ENCODE results near the gene SNX18.

SNX18 gene

DNA sequence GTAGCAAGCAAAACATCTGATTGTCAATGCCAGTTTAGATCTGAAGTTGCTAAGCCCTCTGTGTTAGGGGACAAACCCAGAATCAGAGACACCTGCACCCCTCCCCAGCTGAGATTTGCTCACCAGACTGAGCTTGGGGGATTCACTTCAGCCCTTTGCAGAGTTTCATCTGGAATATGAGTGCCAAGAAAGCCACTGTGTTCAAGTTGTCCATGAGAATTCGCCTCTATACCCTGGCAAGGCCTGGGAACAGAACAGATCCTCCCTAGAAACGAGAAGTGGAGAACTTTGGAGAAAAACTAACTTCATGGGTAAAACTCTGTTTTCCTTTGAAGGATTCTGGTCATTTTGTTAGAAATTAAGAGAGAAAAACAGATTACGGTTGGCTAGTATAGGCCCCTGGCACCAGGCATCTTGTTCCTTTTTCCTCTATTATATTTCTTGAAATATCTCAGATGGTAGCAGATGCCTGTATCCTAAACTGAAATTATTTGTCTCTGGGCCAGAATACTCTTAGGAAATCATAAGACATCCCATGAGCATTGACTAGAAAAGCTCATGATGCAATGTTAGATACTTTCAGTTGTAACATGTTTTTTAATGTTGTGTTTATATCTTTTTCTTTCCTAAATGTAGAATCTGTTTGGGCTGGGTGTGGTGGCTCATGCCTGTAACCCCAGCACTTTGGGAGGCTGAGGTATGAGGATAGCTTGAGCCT lies 64.4 kb downstream of the SNX18 start:
- Mint-ChIP-seq H3K27me3 (no peaks in the 10 kb centered on the region), H3K36me3 (ENCODE audit: insufficient read depth) (no peaks in the 10 kb centered on the region), H3K4me3 (no peak overlapping the region), H3K9me3 (no peaks in the 10 kb centered on the region), H3K27ac (no peak overlapping the region), H3K4me1 (ENCODE audit: low read depth in 2 of 2) (peaks cover 4 to 15% of the 10 kb centered on the region in 2 donors)
- no peak for DNase-seq
- ATAC-seq (replicated peaks), result no peak

DNA sequence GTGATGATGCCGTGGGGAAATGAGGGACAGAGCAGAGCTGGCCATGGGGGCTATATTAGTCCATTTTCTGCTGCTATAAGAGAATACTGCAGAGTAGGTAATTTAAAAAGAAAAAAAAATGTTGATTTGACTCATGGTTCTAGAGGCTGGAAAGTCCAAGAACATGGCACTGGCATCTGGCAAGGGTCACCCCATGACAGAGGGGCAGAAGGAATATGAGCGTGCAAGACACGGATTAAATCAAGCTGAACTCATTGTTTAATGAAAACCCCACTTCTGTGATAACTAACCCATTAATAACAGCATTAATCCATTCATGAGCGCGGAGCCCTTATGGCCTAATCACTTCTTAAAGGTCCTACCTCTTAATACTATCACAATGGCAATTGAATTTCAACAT lies 68.8 kb downstream of the SNX18 start:
- Mint-ChIP-seq H3K27ac (no peak overlapping the region), H3K4me3 (no peak overlapping the region)
- DNase-seq, result no peak

DNA sequence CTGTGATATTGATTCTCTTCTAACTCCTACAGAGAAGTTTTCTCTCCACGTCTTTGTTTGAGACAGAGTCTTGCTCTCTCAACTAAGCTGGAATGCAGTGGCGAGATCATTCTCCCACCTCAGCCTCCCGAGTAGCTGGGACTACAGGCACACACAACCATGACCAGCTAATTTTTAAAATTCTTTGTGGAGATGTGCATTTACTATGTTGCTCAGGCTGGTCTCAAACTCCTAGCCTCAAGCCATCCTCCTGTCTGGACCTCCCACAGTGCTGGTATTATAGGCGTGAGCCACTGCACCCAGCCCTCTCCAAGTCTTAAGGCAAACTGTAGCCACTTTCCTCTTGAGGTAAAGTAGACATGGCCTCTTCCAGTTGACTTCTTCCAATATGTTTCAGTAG lies 72.2 kb downstream of the SNX18 start:
- Mint-ChIP-seq H3K27ac (no peak overlapping the region), H3K36me3 (ENCODE audit: insufficient read depth) (no peaks in the 10 kb centered on the region)

More for the DNA sequence above, 68.8 kb downstream of the SNX18 start:
- ATAC-seq (replicated peaks), result no peak
- H3K9me3 Mint-ChIP-seq, result no peaks in the 10 kb centered on the region
- no peaks in the 10 kb centered on the region for H3K27me3 Mint-ChIP-seq
- H3K4me1 Mint-ChIP-seq (ENCODE audit: low read depth in 2 of 2), result peaks cover 0 to 8% of the 10 kb centered on the region in 2 donors
- no peaks in the 10 kb centered on the region for H3K36me3 Mint-ChIP-seq (ENCODE audit: insufficient read depth)

DNA sequence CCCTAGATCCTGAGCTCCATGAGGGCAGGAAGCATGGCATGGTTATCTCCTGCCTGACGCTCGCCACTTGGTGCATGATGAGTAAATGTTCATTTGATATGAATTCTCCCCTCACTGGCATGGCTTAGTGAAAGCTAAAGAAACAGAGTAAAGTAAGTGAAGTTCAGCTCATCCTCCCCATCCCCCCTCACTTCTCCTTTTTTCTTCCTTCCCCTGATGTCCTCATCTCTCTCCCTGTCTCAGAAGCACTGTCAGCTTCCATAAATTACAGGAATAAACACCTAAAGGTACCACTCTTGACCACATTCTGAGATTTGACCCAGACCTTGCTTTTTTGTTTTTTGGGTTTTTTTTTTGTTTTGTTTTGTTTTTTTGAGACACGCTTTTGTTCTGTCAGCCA lies 73.3 kb downstream of the SNX18 start:
- DNase-seq, result no peak
- Mint-ChIP-seq H3K27me3 (no peaks in the 10 kb centered on the region), H3K4me3 (no peak overlapping the region), H3K9me3 (no peaks in the 10 kb centered on the region), H3K27ac (no peak overlapping the region), H3K36me3 (ENCODE audit: insufficient read depth) (no peaks in the 10 kb centered on the region), H3K4me1 (ENCODE audit: low read depth in 2 of 2) (peaks cover 0 to 8% of the 10 kb centered on the region in 2 donors)
- ATAC-seq (replicated peaks), result no peak

More for the DNA sequence above, 72.2 kb downstream of the SNX18 start:
- Mint-ChIP-seq H3K4me3 (no peak overlapping the region), H3K27me3 (no peaks in the 10 kb centered on the region), H3K9me3 (no peaks in the 10 kb centered on the region), H3K4me1 (ENCODE audit: low read depth in 2 of 2) (peaks cover 0 to 8% of the 10 kb centered on the region in 2 donors)
- DNase-seq (no peak), ATAC-seq (replicated peaks) (no peak)

DNA sequence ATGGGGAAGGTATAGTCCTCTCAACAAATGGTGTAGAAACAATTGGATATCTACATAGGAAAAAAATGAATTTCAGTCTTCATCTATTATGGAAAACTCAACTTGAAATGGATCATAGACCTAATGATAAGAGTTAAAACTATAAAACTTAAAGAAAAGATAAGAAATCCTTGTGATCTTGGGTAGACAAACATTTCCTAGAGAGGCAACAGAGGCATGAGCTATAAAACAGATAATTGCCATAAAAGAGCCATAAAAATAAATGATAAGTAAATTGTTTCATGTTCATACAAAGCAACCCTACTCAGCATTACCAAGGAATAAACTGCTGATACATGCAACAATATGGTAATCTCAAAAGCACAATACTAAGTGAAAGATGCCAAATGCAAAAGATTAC lies 76.2 kb downstream of the SNX18 start:
- no peak overlapping the region for H3K4me3 Mint-ChIP-seq
- DNase-seq (no peak), ATAC-seq (replicated peaks) (no peak)
- H3K4me1 Mint-ChIP-seq (ENCODE audit: low read depth in 2 of 2), result peaks cover 0 to 8% of the 10 kb centered on the region in 2 donors
- no peaks in the 10 kb centered on the region for H3K36me3 Mint-ChIP-seq (ENCODE audit: insufficient read depth)
- peaks cover 7 to 11% of the 10 kb centered on the region in 2 donors for H3K9me3 Mint-ChIP-seq
- H3K27ac Mint-ChIP-seq, result no peak overlapping the region
- no peaks in the 10 kb centered on the region for H3K27me3 Mint-ChIP-seq

DNA sequence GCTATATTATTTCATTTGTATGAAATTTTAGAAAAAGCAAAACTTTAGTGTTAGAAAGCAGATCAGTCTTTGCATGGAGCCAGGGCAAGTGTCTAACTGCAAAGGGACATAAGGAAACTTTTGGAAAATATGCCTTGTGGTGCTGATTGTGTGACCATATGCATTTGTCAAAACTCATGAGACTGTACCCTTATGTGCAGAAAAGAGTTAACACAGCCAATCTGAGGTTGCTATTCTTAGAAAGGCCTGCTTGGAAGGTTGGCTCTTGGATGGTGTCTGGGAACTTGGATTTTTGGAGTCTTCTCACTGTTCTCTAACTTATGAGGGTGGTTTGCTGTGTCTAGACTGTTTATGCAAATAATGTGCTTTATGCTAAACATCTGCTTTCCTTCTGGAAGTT lies 76.6 kb downstream of the SNX18 start:
- Mint-ChIP-seq H3K27me3 (no peaks in the 10 kb centered on the region), H3K4me3 (no peak overlapping the region), H3K9me3 (peaks cover 7 to 11% of the 10 kb centered on the region in 2 donors), H3K27ac (no peak overlapping the region), H3K4me1 (ENCODE audit: low read depth in 2 of 2) (peaks cover 0 to 5% of the 10 kb centered on the region in 2 donors), H3K36me3 (ENCODE audit: insufficient read depth) (no peaks in the 10 kb centered on the region)
- DNase-seq (no peak), ATAC-seq (replicated peaks) (no peak)

DNA sequence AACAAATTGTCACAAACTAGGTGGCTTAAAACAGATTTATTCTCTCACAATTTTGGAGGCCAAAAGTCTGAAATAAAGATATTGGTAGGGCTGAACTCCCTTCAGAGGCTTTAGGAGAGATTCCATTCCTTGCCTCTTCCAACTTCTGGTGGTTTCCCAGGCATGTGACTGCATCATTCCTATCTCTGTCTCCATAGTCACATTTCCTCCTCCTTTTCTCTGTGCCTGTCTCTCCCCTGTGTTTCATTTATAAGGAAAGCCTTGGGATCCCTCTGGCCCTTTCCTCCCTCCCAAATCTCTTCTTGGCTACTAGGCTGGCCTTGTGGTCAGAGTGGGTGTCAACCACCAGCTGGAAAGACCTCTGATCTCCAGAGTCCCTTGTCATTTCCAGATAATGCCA lies 78.2 kb downstream of the SNX18 start:
- no peak overlapping the region for H3K27ac Mint-ChIP-seq
- H3K4me3 Mint-ChIP-seq, result no peak overlapping the region
- DNase-seq (no peak), ATAC-seq (replicated peaks) (no peak)
- H3K9me3 Mint-ChIP-seq, result peaks cover 7 to 11% of the 10 kb centered on the region in 2 donors
- no peaks in the 10 kb centered on the region for H3K27me3 Mint-ChIP-seq
- H3K4me1 Mint-ChIP-seq (ENCODE audit: low read depth in 2 of 2), result peaks cover 0 to 4% of the 10 kb centered on the region in 2 donors
- no peaks in the 10 kb centered on the region for H3K36me3 Mint-ChIP-seq (ENCODE audit: insufficient read depth)

Measured in effector memory CD8-positive, alpha-beta T cell (primary cell).